HG03442 (cell line): ENCODE data around the gene TMEM208.

Experiments used
- ATAC-seq: cut with Tn5 transposase; IDR thresholded peaks from one replicate; pipeline ENCODE4 v1.9.1; 2021; ENCODE audit warnings: mild to moderate bottlenecking, moderate library complexity; ENCODE audit not compliant: unreplicated experiment

TMEM208 gene

DNA sequence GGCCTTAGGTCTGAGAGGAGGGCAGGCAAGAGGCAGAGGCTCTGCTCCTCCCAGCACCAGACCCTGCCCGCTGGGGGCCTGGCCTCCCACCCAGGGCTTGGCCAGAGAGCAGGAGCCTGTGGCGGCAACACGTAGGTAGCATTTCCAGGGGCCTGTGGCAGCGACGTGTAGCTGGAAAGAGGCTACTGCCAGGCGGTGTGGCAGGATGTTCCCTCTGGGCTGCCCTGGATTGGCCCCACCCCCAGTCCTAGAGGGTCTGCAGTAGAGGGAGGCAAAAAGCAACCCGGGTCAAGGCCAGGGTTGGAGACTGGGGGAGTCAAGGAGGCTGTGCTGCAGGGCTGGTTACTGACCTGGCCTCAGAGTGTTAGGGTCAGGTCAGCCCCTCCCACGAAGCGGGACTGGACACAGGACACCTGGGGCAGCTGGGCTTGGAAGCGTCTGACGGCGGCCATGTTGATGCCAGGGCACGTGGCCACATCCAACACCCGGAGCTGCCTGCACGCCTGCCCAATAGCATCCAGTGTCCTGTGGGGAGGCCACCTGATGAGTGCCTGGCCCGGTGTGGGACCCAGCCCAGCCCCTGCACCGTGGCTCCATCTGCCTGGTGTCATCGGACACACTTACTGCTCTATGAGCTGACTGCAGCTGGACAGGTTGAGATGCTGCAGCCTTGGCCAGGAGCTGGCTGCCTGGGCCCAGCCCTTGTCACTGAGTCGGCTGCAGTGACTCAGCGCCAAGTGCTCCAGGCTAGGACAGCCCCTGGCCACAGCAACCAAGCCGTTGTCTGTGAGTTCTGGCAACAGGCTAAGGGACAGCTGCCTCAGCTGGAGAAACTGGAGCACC, 19.5 kb upstream of the TMEM208 start:
- ATAC-seq, result no peak

DNA sequence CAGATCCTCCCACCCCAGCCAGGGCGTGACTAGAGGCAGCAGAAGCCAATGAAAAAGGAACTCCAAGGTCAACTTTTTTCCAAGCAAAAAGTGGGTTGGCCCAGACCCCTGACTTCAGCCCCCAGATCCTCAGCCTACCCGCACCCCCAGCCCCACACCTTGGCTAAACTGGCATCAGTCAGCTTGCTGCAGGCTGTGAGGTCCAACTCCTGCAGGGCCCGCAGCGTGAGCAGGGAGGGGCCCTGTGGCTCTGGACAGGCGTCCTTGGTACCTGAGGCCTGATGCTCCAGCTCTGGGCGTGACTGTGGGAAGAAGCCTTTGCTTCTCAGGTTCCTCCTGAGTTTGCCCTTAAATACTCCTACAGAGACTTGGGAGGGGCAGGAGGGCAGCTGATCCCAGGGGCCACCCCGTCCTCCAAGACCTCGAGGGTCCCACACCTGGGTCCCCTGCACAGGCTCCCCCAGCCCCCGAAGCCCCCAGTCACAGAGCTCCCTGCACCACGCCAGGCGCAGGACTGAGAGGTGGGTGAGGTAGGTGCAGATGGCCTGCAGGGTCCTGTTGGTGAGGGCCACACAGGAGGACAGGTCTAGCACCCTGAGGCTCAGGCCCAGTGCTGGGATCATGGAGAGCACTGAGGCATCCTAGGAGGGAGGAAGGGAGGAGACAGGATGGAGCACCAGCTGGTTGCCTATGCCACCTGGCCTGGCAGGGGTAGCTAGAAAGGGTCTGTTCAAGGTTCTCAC, 18.6 kb upstream of the TMEM208 start:
- ATAC-seq, result no peak

DNA sequence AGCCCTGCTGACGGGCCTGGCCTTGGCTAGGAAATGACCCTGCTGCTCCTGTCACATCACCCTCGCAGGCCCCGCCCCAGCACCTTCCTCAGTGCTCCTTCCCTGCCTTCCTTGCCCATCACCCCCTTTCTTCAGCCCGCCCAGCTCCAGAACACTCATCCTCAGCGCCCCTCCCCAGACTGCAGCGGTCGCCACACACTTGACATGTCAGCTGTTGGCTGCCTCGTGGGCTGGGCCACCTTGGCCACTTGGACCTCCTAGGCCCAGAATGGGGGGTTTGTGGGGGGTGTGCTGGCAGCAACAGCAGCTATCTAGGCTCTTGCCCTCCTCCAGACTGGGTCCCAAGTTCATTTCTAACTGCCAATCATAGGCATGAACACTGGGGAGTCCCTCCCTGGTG, 17.4 kb upstream of the TMEM208 start:
- no peak for ATAC-seq

DNA sequence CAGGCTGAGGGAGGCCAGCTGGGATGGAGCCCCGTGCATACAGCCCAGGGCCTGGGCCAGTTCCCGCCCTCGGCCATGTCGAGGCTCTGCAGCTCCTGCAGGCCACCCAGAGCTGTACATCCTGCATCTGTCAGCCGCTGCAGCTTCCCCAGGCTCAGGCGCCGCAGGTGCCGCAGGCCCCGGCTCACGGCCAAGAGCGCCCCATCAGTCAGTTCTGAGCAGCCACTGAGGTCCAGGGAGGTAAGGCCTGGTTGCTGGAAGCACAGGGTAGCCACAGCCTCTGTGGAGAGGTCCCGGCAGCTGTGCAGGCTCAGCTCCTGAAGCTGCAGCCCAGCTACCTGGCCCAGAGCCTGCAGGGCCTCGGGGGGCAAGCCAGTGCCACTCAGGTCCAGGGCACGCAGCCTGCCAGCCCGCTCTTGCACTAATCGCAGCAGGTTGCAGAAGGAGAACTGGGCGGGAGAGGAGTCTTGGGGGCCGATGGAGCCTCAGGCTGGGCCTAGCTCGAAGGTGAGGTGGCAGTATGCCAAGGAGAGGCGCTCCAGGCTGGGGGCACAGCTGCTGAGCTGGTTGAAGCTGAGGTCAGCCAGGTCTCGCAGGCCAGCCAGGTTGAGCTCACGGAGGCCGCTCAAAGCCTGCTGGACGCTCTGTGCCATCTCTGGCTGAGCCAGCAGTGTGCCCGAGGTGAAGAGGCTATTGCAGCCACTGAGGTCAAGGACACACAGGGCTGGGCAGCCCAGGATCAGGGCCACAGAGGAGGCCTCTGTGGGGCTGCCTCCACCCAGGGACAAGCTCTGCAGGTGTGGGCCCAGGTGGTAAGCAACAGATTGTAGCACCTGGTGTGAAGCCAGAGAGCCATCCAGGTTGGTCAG, 16.6 kb upstream of the TMEM208 start:
- no peak for ATAC-seq

DNA sequence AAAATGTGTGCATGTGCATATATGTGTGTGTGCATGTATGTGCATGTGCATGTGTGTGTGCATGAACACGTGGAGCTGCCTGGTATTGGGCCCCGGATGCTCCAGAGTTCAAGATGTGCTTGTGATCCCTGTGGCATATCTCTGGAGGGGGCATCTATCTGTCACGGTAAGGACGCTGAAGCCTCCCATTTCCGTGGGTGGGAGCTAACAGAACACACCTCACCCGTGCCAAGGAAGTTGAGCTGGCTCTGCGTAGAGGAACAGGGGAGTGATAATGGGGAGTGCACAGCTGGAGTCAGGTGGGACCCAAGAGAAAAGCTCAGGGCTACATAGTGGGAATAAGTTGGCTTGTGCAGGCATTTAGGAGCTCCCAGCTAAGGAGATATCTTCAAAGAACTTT, 15.3 kb upstream of the TMEM208 start:
- no peak for ATAC-seq

DNA sequence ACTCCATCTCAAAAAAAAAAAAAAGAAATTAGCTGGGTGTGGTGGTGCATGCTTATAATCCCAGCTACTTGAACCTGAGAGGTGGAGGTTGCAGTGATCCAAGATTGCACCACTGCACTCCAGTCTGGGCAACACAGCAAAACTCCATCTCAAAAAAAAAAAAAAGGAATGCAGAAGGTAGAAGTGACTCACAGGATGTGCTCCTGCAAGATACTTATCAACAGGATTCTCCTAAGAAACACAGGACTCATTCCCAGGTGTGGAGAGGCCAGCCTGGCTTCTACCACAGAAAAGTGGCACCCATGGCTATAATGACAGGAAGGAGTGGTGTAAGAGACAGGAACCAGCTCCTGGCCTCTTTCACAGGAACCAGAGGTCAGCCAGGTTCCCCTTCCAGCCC, 14.2 kb upstream of the TMEM208 start:
- no peak for ATAC-seq

DNA sequence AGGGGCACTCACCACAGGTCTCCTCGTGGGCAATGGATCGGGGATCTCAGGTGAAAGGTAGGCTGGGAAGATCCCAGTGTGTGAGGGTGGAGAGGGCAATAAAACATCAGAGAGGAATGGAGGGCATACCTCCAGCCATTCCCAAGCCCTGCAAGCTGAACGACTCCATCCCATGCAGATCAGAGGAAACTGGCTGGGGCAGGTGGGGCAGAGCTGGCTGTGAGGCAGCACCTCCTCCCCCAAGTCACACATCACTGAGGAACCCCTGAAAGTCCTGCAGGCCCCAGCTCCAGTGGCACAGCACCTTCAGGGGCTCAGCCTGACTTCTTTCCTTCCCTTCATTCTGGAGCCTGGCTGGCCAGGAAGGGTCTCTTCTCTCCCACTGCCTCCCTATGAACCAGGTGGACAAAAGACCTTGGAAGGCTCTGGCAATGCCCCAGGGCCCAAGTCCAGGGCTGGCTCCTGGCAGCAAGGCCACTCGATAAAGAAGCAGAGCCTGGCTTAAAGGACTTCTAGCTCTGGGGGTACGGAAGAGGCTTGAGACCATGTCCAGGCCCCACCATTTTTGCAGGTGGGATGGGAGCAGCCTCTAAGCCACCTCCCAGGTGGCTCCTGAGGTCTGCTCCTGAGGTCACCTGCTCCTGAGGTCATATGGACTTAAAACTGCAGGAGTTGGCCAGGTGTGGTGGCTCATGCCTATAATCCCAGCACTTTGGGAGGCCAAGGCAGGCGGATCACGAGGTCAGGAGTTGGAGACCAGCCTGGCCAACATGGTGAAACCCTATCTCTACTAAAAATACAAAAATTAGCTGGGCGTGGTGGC, 13.5 kb upstream of the TMEM208 start:
- no peak for ATAC-seq

DNA sequence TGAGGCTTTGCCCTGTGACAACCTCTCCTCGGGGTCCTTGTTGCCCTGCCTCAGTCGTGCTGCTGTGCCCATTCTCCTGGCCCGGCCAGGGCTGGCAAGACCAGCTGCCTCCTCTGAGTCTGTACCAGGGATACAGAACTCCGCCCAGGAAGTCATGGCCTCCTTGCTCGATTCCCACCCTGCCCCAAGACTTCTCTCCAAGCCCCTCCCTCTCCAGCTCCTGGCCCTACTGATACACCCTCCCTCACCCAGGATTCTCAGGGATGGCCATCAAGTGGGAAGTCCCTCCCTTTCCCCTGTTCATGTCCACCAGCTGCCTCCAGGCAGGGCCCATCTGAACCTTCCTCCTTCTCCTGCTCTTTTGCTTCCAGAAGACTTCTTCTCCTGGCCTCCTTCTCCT, 11.2 kb upstream of the TMEM208 start:
- ATAC-seq, result no peak

DNA sequence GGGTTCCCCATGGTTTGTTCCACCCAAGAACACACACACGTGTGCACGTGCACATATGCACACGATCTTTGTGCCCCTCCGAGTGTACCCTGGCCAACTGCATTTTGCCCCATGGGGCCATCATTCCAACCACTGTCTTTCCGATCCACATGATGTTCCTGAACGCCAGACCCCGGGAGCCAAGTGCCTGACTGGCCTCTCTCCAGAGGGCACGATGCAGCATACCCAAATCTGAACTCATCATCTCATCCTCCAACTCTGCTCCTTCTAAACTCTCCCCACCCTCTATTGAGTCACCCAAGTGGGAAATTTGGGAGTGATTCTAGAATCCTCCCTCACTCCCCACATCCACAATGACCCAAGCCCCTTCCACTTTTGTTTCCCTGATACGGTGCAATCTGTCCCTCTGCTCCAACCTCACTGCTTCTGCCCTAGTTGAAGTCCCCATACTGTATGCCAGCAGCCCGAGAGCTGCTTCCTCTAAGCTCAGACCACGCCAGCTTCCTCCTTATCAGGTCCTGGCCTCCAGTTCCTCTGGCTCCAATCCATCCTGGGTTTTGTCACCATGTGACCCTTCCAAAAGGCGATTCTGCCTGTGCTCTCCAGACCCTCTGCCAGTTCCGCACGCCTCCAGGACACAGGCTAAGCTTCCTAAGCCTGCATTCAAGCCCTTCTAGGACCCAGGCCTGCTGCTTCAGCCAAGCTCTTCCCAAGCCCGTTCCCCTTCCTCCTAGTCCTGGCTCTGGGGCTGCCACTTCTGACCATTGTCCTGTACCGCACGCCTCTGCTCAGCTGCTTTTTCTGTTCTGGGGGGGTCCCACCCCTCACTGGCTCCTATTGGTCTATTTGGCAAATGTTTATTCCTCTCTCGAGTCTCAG, 10.1 kb upstream of the TMEM208 start:
- no peak for ATAC-seq

DNA sequence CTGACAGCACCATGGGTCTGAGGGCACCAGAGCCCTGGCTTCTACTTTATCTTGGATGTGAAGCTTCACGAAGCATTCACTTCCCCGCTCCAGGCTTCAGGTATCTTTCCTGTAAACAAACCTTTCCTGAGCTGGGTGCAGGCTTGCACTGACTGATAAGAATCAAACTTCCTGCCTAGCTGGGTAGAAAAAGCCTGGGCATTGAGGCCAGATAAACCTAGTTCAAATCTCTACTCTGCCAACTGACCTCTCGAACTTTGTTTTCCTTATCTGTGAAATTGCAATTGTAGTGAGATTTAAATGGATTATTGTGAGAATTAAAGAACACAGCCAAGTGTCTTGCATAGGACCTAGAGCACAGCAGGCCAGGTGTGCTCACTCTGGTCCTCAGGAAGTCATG, 2.9 kb upstream of the TMEM208 start:
- ATAC-seq, result no peak

DNA sequence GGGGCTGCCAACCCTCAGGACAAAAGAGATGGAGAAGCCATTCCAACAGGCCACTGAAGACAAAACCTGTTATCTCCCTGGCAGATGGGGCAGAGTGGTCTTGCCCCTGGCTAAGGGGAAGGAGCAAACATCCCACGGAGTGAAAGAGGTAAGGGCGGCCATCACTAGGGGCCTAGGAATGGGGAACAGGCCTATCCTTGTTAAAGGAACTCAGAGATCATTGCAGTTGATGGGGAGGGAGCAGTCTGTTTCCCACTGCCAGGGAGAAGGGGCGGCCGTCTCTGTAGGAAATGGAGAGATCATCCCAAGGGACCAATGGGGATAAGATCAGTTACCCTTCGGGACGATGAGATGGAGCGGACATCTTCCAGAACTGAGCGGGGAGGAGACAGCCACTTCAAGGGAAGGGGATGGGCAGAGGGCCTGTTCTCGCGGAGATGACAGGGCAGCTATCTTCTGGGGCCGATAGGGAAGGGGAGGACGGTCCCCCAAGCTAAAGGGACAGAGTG, 581 bp upstream of the TMEM208 start:
- ATAC-seq, result no peak

DNA sequence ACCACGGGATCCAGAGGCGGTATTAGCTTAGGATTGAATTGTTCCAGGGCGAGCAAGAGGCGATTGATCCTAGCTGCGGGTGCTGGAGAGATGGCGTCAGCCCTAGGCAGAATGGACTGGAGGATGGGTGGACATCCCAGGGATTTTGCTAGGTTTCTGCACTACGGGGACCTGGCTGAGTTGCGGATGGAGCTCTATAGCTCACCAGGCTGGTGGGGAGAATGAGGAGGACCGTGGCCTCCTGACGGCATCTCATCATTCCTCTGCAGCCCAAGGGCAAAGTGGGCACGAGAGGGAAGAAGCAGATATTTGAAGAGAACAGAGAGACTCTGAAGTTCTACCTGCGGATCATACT, 614 bp downstream of the TMEM208 start:
- no peak for ATAC-seq

DNA sequence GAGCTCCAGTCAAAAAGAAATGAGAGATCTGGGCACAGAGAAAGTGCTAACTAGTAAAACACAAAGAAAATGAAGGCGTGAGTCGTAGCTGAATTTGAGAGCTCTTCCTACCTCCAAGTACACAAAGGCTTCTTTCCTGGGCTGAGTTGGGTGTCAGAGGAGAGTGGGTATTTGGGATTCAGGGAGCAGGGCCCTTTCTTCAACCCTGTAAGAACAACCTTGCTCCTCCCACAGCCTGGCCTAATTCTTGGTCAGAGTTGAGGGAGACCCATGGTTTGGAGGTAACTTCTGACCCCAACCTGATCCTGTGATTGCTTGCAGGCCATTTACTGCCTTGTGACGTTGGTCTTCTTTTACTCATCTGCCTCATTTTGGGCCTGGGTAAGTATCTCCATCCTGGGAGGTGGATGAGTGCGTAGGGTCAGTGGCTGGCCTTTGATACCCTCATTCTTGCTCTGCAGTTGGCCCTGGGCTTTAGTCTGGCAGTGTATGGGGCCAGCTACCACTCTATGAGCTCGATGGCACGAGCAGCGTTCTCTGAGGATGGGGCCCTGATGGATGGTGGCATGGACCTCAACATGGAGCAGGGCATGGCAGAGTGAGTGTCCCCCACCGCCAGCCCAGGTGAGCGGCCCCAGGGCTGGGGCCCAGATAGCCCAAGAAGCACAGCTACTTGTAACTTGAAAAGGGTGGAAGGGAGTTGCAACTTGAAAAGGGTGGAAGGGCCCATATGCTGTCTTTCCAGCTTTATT, 1.3 kb downstream of the TMEM208 start:
- no peak for ATAC-seq

DNA sequence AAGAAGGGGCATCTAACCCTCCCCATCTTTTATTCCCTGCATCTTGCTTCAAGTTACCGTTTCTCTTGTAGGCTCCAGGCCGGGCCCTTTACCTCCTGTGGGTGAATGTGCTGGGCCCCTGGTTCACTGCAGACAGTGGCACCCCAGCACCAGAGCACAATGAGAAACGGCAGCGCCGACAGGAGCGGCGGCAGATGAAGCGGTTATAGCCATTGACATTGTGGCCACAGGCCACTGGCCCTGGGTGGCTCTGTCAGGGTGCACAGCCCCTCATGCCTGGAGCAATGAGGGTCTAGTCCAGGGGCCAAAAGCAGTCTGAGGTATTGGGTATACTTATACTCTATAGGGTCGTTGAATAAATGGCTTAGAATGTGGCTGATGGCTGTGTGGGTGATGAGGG, 2.0 kb downstream of the TMEM208 start:
- no peak for ATAC-seq

DNA sequence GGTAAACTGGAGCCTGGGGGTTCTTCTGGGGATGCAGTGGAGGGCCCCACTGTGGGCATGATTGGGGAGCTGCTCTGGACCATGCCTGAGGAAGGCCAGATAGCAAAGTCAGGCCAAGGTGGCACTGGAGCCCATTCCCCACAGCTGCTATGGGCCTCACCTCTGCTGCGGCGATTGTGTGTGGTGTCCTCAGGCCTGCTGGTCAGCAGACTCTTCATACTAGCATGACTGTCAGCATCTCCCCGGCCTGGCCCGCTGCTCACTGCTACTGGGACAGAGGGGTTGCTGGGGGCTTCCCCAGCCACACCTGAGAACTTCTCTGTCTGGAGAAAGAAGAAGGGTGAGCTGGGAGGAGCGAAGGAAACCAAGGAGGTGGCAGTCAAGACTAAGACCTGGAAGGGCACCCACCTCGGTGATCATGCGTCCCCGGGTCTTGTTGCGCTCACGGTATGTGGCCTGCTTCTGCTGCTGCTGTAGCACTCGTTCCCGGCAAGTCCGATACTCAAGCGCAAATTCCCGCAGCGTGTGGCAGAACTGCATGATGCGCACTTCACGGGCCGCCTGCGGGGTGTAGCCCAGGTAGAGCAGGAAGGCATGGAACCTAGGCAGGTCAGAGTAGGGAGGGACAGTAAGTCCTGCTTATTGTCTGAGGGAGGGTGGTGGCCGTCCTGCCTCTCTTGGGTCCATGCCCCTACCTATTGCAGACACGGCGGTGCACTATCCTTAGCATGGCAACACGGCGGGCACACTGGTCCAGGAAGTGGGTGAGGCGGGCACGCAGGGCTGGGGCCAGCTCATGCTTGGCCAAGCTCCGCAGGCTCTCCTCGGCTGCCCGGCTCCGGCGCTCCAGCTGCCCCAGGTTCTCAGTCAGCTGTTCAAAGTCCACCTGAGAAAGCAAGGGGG, 3.2 kb downstream of the TMEM208 start:
- ATAC-seq, result no peak

DNA sequence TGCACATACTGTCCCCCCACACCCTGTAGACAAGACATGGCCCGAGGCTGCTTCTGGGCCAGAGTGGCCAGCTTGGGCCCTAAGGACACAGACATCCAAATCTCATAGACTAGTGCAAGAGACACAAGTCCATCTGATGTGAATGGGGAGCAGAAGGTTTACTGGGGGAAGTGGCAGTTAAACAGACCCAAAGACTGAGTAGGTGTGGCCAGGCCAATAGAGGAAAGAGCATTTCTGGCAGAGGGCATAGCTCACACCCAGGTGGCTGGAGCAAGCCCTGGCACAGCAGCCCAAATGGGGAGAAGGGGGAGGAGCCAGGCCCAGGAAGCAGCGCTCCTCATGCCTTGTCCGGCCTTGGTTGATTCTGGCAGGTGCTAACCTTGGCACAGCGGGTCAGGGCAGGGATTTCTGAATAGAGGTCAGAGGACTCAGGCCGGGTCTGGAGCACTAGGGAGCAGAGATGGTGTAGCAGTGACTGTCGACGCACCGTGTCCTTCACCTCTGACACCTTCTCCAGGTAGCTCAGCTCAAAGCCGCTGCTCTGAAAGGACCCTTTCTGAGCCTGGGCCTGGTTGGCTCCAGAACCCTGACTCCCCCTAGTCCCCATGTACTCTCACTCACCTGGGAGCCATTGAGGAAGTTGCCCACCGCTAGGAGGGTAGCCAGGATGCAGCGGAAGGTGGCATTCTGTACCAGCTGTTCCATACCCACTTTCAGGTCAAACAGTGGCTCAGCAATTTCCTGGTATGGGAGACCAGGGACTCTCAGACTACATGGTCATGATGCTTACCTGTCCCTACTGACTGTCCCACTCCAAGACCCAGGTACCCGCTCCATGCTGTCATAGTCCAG, 4.1 kb downstream of the TMEM208 start:
- no peak for ATAC-seq

DNA sequence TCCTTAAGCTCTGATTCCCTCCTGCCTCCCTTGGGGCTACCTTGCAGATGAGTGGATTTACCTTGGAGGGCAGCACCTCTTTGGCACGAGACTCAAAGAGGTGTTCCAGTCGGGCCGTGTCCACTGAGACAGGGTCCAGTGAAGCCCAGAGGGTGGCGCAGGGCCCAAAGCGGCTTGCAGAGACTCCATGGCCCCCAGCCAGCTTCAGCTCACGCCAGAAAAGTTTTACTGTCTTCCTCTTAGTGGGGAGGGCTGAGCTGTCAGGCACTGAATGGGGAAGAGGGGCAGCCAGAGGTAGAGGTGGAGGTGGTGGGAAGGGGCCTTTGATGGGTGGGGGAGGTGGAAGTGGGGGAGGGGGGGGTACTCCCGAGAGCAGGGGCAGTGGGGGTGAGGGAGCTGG, 6.7 kb downstream of the TMEM208 start:
- no peak for ATAC-seq
